HG02763 (cell line): Measurements from ENCODE around the gene PYGB.
A peak's percentile ranks its signal among the peaks of the same experiment; 100 is the strongest.
"Not testable (repeated sequence)": the region's sequence is repeated elsewhere in the genome, so short reads cannot be mapped to it uniquely, and the experiment has no call there.

ENCODE experiments used
- ATAC-seq: cut with Tn5 transposase; IDR thresholded peaks from one replicate; pipeline ENCODE4 v1.9.1; 2021; ENCODE audit warnings: mild to moderate bottlenecking, moderate library complexity; ENCODE audit not compliant: unreplicated experiment

PYGB gene

DNA sequence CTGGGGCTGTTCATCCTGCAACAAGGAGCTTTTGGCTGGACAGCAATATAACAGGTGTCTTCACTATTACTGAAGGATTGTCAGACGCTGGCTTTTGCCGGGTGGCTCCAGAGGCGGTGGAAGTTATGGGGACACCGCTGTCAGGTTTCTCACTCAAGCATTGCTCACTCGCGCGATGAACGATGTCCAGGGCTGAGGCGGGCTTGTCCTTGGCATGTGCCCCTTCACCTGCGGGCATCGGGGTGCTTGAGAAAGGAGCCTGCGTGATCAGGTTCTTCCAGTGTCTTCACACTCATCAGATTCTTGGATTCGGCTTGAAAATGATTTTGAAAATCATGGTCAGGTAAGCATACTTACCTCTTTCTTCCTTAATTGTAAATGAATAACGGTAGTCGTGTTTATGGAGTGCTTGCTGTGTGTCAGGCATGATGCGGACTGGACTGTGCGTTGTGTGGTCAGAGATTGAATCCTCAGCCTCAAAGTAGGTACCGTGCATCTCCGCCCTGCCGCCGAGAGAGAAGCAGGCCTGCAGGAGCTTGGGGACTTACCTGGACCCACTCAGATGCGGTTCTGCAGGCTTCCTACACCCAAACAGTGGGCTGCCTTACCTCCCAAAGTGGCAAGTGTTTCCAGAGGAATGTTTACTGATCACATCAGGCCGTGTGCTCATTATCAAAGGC is 18.3 kb upstream of the PYGB start:
- ATAC-seq = no peak

DNA sequence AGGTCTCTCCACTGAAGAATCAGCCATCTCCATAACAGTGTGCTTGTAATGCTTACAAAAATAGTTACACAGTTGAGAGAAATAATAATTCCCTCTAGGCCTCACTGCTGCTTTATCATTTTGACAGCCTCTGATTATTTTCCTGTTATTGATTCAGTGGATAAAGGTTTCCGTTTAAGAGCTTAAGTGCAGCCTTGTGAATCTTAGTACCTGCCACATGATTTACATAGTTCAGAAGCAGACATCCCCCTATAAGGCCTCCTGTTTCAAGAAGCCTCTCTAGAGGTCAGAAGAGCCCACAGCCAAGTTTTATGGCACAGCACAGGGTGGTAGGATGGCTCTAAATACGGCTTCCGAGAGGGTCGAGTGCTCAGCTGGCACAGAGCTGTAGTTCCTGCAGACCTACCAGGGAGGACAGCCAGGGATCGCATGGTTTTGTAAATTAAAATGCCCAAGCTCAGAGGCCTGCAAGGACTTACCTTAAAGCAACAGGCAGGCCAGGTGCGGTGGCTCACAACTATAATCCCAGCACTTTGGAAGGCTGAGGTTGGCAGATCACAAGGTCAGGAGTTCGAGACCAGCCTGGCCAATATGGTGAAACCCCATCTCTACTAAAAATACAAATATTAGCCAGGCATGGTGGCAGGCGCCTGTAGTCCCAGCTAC is 17.6 kb upstream of the PYGB start:
- peak; percentile 80 for ATAC-seq

DNA sequence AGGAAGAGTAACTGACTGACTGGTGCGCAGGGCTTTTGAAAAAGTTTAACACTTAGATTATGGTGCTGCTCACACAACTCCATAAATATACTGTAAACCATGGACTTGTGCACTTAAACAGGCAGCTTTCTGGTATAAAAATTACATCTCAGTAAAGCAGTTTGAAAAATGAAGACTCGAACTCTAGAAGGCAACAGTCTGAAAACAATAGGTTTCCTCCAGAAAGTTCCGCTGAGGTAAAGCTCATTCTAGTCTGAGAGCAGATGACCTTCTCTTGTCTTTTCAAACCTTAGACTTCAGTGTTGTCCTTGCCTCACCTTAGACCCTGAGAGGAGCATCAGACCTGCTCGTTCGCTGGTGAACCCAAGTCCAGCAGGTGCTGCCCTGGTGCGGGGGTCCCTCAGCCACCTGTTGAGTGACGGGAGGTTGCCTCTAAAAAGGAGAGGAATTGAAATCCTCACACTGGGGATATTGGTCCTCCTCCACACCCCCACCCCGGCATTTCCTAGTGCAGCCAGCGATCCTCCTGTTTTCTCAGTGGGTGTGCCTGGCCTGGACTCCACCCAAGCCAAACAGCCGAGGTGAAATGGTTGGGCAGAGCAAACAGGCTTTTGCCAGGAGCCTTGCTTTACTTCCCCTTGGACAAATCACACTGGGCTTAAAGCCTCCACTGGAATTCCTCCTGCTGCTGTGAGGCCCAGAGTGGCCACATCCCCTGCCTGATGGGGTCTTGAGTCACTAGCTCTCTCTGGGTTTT is 14.7 kb upstream of the PYGB start:
- no peak for ATAC-seq

DNA sequence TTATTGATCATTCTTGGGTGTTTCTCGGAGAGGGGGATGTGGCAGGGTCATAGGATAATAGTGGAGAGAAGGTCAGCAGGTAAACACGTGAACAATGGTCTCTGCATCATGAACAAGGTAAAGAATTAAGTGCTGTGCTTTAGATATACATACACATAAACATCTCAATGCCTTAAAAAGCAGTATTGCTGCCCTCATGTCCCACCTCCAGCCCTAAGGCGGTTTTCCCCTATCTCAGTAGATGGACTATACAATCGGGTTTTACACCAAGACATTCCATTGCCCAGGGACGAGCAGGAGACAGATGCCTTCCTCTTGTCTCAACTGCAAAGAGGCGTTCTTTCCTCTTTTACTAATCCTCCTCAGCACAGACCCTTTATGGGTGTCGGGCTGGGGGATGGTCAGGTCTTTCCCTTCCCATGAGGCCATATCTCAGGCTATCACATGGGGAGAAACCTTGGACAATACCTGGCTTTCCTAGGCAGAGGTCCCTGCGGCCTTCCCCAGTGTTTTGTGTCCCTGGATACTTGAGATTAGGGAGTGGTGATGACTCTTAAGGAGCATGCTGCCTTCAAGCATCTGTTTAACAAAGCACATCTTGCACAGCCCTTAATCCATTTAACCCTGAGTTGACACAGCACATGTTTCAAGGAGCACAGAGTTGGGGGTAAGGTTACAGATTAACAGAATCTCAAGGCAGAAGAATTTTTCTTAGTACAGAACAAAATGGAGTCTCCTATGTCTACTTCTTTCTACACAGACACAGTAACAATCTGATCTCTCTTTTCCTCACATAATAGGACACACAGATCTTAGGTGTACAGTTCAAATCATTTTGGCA is 13.7 kb upstream of the PYGB start:
- not testable (repeated sequence) for ATAC-seq

DNA sequence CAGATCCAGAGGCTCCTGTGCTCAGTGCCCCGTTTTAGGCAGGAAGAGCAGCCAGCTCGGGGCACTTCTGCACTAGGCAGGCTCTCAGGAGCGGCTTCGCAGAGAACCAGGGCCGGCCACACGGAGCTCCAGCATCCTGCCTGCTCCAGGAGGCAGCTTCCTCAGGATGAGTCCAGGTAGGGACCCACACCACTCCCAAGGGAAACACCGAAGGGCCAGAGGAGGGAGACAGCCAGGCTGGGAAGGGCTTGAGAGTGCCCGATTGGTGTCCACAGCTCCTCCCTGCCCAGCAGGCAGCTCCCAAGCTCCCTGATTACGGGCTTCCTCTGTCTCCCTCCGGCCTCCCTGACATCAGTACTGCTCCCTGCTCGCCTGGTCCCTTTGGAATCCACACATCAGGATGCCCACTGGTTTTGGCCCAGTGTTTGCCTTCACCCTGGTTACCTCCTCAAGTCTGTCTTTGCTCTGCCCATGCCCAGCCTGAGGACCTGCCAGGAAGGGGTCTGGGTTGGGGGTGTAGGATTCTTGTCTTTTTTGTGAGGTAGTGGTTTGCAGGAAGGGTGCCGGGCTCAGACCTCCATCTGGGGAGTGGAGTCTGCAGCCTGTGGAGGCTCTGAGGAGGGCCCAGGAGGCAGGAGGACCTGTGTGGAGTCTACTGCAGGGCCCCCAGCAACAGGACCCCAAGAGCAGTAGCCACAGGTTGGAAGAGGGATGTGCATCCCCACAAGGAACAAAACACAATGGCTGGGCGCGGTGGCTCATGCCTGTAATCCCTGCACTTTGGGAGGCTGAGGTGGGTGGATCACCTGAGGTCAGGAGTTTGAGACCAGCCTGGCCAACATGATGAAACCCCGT is 11.2 kb upstream of the PYGB start:
- no peak for ATAC-seq

DNA sequence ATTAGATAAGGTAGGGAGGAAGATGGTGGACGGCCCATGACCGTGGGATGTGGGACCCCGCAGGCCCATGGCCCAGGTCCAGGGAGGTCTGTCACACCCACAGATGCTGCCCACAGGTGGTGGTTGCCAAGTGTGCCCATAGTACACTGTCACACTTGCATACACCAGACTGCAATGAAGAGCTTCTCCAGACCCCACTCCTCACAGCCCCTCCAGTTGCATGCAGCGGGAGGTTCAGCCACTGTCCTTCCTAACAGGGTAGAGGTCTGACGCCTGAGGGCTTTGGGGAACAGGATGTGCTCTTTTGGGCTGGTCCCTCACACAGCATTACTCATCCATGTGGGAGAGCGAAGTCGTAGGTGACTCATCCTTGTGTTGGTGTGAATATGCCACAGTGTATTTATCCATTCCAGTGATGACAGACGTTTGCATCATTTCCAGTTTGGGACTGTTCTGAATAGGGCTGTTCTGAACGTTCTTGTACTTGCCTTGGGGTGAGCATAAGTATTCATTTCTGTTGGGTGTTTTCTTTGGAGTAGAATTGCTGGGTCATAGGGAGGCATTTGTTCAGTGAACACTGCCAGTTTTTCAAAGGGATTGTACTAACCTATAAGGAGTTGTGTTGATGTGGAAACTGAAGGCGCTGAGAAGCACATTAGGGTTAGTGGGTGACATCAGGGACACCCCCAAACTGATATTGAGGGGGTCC is 10.1 kb upstream of the PYGB start:
- peak; percentile 66 for ATAC-seq

DNA sequence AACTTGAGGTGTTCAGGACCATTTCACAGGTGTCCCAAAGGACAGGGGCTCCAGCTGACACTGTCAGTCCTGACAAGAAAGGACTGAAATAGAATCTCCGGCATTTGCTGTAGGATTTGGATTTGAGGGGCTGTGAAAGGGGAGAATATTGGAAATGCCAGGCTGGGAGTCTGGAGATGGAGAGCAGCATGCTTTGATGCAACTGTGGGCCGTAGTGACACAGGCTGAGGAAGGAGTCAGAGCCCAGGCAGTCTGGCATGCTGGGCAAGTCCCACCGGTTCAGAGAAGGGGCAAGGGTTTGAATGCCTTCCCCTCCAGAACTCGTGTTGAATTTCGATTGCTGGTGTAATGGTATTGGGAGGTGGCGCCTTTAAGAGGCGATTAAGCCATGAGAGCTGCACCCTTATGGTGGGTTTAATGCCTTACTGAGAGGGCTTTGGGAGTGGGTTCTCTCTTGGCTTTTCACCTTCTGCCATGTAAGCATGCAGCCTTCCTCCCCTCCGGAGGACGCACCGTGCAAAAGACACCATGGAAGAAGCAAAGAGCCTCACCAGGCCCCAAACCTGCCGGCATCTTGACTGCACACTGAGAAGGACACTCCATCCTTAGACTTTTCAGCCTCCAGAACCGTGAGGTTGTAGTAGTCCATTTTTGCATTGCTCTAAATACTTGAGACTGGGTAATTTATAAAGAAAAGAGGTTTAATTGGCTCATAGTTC is 9.4 kb upstream of the PYGB start:
- no peak for ATAC-seq

DNA sequence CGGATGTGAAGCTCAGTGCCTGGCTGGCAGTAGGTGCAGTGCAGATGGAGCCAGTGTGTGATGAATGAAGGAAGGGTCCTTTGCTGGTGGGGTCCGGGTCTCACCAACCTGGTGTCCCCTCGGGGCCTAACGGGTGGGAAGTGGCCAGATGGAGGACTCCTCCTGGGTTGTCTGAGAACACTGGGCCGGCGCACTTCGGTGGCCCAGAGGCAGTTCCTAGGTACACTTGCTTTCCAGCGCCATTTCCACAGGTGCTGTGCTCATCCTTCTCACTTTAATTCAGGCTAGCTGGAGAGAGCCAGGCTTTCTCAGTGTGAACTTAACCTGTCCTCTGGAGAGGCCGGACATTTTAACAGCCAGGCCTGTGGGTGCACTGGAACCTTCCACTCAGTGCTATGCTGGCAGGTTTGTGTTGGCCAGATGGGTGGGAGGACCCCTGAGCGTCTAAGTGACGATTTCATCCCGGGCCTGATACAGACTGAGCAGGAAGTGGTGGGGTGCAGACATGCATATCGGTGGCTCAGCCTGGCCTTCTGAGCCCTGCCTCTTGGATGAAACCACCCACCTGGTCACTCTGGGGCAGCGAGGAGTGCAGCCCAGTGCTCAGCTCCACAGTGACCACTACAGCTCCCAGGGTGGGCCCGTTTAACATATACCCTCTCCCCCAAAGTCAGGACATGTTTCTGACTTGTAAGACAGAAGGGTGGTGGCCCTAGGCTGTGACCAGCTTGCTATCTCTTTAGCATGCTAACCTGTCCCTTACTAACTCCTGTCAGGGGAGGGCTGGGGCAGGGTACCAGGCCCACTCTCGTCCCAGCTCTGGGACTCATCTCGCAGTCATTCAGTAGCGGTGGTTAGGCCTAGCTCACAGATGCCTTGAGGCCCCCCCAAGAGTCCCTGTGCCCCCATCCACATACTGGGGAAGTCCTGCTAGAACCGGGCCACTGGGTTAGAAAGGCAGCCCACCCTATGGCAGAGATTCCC is 8.2 kb upstream of the PYGB start:
- ATAC-seq = no peak

- not testable (repeated sequence) for ATAC-seq
Measured at GRCh38 chr20:25240851-25241658, 6.8 kb upstream of the PYGB start.

- ATAC-seq = not testable (repeated sequence)
Measured at GRCh38 chr20:25241659-25241955, 6.3 kb upstream of the PYGB start.

GRCh38 chr20:25242231-25242630 is 5.7 kb upstream of the PYGB start:
- ATAC-seq = no peak

- no peak for ATAC-seq
Measured at GRCh38 chr20:25243416-25243979, 4.4 kb upstream of the PYGB start.

DNA sequence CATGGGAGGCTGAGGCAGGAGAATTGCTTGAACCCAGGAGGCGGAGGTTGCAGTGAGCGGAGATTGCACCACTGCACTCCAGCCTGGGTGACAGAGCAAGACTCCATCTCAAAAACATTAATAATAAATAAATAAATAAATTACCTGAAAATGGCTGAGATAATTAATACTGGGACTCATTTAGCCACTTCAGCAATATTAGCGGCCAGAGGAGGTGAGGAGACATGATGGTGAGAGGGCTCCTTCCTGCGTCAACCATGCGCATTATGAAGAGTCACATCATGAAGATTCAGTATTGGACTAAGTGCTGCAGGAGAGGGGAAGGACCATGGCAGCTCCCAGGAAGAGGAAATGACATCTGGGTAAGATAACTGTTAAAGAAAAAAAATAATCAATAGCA is 2.9 kb upstream of the PYGB start:
- no peak for ATAC-seq

- no peak for ATAC-seq
Measured at GRCh38 chr20:25245461-25245860, 2.4 kb upstream of the PYGB start.

- ATAC-seq = no peak
Measured at GRCh38 chr20:25246182-25246999, 1.5 kb upstream of the PYGB start.

DNA sequence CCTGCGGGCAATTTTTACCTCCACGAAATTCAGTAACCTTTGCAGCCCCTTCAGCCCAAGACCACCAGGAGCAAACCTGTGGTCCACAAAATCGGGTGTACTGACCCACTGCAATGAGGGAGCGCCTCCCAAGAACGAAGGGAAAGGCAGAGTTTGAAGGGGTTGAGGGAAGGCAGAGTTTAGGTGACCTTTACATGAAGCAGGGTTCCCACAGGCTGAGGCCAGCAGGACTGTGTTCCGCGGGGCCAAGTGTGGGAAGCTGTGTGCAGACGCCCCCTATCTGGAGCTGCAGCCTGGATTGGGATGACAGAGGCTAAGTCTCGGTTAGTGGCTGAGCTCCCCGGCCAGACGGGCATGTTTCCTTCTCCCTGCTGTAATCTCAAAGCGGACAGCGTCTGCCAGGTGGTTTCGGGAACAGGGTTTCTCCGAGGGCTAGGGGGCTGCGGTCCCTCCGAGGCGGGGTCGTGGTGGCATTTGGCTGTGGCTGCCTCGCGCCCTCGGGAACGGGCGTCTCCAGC is 826 bp upstream of the PYGB start:
- ATAC-seq = no peak
